ENCODE results near the gene HES4.

- TF ChIP-seq CHD2 (IDR thresholded peaks at IDR 0.05; ENCODE audit: low read depth, low read length) (no peak), TAF1 (CRISPR knock-in tag; IDR thresholded peaks at IDR 0.05) (no peak), SMAD3 (CRISPR knock-in tag; IDR thresholded peaks at IDR 0.05) (no peak), ZNF101 (CRISPR knock-in tag; IDR thresholded peaks at IDR 0.05; ENCODE audit: borderline replicate concordance, low read depth) (no peak), RFX5 (IDR thresholded peaks at IDR 0.05; ENCODE audit: low read depth, low read length) (no peak)
- TF ChIP-seq, protein P1, sequence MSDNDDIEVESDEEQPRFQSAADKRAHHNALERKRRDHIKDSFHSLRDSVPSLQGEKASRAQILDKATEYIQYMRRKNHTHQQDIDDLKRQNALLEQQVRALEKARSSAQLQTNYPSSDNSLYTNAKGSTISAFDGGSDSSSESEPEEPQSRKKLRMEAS (IDR thresholded peaks at IDR 0.05): no peak
- TF ChIP-seq, protein P2, sequence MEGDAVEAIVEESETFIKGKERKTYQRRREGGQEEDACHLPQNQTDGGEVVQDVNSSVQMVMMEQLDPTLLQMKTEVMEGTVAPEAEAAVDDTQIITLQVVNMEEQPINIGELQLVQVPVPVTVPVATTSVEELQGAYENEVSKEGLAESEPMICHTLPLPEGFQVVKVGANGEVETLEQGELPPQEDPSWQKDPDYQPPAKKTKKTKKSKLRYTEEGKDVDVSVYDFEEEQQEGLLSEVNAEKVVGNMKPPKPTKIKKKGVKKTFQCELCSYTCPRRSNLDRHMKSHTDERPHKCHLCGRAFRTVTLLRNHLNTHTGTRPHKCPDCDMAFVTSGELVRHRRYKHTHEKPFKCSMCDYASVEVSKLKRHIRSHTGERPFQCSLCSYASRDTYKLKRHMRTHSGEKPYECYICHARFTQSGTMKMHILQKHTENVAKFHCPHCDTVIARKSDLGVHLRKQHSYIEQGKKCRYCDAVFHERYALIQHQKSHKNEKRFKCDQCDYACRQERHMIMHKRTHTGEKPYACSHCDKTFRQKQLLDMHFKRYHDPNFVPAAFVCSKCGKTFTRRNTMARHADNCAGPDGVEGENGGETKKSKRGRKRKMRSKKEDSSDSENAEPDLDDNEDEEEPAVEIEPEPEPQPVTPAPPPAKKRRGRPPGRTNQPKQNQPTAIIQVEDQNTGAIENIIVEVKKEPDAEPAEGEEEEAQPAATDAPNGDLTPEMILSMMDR (CRISPR knock-in tag; IDR thresholded peaks at IDR 0.05): no peak
Measured at GRCh38 chr1:1005774-1006304, 5.9 kb upstream of the HES4 start.

Measured in HepG2 (cell line).